HG03520 (cell line): ENCODE results near the gene NELFB.
"Not testable (repeated sequence)": the region's sequence is repeated elsewhere in the genome, so short reads cannot be mapped to it uniquely, and the experiment has no call there.

Source experiments
- ATAC-seq: cut with Tn5 transposase; IDR thresholded peaks from one replicate; pipeline ENCODE4 v1.9.1; 2021; ENCODE audit warnings: mild to moderate bottlenecking, moderate library complexity; ENCODE audit not compliant: unreplicated experiment

NELFB gene

GRCh38 chr9:137234055-137234697 lies 21.0 kb upstream of the NELFB start:
- no peak for ATAC-seq

- no peak for ATAC-seq
Observed at GRCh38 chr9:137234758-137235423, 20.2 kb upstream of the NELFB start.

- ATAC-seq, result no peak
Observed at GRCh38 chr9:137235424-137236237, 19.5 kb upstream of the NELFB start.

GRCh38 chr9:137236238-137236935 lies 18.7 kb upstream of the NELFB start:
- peak; percentile 23 for ATAC-seq

GRCh38 chr9:137236936-137237421 lies 18.1 kb upstream of the NELFB start:
- ATAC-seq, result no peak

DNA sequence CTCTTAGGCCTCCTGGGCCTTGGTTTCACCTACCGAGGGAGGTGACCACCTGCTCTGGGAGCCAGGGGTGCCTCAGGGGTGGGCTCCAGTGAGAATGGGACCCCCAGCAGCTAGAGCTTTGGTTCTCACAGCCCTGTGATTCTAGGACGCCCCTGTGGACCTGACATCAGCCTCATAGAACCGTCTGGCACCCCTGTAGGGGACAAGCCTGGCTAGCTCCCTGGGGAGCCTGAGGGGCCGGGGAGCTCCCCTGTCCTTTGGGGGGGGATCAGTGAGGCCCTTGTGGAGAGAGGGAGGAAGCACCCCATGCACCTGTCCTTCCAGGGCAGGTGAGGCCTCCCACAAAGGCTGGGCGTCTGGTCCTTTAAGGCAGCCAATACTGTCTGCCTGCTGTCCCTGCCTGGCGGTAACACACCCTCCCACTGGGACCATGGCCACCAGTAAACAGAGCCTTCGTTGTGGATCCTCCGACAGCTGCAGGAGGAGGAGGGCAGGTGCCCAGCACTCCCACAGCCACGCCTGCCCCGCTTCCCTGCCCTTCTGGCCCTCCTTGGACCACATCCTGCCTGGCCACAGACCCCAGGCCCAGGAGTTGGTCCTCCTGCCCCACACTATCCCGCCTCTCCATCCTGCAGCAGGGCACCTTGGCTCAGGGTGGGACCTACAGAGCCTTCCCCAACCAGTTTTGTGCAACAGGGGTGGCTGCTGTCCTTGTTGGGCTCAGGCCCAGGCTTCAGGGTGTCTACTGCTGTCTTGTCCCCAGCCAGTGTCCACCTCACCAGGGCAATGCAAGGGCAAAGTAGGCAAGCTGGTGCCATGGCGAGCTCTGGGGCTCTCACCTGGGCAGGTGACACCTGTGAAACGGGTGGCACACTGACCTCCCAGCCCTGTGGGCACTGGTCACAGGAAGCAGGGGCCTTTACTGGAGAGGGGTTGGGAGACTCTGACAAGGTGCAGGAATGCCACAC lies 17.1 kb upstream of the NELFB start:
- ATAC-seq, result no peak

DNA sequence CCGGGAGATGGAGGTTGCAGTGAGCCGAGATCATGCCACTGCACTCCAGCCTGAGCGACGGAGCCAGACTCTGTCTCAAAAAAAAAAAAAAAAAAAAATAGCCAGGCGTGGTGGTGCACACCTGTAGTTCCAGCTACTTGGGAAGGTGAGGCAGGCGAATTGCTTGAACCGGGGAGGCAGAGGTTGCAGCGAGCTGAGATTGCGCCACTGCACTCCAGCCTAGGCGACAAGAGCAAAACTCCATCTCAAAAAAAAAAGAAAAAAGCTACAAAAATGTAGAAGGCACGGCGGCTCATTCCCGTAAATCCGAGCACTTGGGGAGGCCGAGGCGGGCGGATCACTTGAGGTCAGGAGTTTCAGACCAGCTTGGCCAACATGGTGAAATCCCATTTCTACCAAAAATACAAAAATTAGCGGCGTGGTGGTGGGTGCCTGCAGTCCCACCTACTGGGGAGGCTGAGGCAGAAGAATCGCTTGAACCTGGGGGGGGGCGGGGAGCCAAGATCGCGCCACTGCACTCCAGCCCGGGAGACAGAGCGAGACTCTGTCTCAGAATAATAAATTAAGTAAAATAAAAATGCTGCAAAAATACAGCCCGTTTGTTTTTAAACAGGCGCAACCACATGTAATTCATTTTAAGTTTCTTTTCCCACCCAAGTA lies 15.5 kb upstream of the NELFB start:
- ATAC-seq, result not testable (repeated sequence)

DNA sequence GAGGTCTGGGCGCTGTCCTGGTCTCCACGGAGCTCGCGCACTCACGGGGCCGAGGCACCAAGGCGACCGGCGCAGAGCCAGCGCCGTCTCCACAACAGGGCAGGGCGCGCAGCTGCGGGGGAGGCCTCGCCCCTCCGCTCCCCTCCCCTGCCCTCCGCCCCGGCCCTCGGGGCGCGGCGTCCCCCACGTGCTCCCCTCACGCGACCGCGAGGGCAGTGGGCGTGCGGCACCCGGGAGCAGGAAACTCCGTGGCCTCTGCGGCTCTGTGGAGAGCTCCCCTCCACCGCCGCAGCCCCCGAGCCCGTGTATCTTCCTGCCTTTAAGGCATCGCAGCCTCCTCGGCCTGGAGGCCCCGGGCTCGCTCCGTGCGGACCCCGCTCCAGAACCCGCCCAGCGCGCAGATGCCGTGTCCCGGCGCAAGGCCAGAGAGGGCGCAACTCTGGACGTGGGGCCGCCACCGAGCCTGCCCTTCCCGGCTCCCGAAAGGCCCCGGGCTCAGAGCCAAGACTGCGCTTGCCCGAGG lies 14.7 kb upstream of the NELFB start:
- ATAC-seq, result peak; percentile 13

DNA sequence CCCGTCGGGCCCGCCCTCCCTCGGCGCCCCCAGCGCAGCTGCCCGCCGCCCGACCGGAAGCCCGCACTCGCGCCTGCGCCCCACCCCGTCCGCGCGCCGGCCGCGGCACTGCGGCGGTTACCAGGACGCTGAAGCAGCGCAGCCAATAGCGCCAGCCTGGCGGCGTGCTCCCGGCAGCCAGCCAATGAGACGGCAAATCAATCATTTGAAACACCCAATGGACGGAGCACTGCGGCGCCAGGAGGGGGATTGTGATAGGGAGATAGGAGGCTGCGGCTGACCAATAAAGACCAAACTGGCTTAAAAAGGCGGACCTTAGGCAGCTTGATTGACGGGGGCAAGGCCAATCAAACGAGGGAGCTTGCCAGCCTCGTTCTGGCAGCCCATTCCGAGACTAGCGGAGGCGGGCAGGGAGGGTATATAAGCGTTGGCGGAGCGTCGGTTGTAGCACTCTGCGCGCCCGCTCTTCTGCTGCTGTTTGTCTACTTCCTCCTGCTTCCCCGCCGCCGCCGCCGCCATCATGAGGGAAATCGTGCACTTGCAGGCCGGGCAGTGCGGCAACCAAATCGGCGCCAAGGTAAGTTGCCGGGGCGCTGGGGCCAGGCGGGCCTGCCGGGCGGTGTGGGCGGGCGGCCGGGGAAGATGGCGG lies 14.2 kb upstream of the NELFB start, which contains the start of gene TUBB4B:
TUBB4B (plus strand) TSS at position 447 of the 649 bp plus-strand sequence; CDS start at position 521, 74 bp downstream.
- peak; percentile 65 for ATAC-seq

DNA sequence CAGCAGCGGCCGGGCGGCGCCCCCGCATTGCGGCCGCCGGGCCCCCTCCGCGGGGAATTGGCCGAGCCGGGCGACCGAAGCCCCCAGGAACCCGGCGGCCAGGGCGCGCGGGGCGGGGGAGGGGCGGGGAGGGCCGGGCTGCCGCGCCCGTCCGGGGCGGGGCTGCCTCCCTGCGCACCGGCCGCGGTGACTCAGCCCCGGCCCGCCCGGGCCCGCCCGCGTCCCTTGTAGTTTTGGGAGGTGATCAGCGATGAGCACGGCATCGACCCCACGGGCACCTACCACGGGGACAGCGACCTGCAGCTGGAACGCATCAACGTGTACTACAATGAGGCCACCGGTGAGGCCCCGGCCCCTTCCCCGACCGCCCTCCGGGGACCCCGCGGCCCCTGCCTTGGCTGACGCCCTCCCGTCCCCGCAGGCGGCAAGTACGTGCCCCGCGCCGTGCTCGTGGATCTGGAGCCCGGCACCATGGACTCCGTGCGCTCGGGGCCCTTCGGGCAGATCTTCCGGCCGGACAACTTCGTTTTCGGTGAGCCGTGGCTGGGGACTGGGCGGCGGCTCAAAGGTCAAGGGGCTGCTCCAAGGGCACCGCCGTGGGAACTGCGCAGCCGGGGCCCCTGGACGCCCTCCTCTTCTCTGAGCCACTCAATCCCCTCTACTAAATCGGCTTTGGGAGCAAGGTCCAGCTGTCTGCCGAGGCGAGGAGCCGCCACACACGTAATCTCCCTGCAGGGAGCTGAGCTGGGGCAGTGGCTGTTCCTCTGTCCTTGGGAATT lies 13.4 kb upstream of the NELFB start:
- ATAC-seq, result peak; percentile 9

DNA sequence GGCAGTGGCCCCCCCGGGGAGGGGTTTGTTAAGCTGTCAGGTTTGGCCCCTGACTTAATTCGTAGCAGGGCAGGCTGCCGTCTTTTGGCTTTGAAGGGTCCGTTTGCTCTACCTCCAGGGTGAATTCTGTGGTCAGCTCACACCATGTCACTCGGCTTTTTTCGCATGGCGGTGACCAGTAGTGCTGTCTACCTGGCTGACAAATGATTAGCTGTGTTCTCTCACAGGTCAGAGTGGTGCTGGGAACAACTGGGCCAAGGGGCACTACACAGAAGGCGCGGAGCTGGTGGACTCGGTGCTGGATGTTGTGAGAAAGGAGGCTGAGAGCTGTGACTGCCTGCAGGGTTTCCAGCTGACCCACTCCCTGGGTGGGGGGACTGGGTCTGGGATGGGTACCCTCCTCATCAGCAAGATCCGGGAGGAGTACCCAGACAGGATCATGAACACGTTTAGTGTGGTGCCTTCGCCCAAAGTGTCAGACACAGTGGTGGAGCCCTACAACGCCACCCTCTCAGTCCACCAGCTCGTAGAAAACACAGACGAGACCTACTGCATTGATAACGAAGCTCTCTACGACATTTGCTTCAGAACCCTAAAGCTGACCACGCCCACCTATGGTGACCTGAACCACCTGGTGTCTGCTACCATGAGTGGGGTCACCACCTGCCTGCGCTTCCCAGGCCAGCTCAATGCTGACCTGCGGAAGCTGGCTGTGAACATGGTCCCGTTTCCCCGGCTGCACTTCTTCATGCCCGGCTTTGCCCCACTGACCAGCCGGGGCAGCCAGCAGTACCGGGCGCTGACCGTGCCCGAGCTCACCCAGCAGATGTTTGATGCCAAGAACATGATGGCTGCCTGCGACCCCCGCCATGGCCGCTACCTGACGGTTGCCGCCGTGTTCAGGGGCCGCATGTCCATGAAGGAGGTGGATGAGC lies 12.6 kb upstream of the NELFB start:
- no peak for ATAC-seq

DNA sequence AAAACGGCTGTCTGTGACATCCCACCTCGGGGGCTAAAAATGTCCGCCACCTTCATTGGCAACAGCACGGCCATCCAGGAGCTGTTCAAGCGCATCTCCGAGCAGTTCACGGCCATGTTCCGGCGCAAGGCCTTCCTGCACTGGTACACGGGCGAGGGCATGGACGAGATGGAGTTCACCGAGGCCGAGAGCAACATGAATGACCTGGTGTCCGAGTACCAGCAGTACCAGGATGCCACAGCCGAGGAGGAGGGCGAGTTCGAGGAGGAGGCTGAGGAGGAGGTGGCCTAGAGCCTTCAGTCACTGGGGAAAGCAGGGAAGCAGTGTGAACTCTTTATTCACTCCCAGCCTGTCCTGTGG lies 11.9 kb upstream of the NELFB start:
- ATAC-seq, result not testable (repeated sequence)

- ATAC-seq, result no peak
Observed at GRCh38 chr9:137243626-137244485, 11.3 kb upstream of the NELFB start.

- no peak for ATAC-seq
Observed at GRCh38 chr9:137244486-137245449, 10.4 kb upstream of the NELFB start.
